Measurements from ENCODE around the gene RAP1GDS1.
"Not testable (repeated sequence)": the region's sequence is repeated elsewhere in the genome, so short reads cannot be mapped to it uniquely, and the experiment has no call there.

The RAP1GDS1 gene

GRCh38 chr4:98473046-98473445, 211.9 kb downstream of the RAP1GDS1 start:
- TF ChIP-seq CTCF (IDR thresholded peaks at IDR 0.05), result no peak
- no peak for TF ChIP-seq ZFX (IDR thresholded peaks at IDR 0.05; ENCODE audit: borderline replicate concordance)

GRCh38 chr4:98474408-98474844, 213.2 kb downstream of the RAP1GDS1 start:
- TF ChIP-seq CTCF (IDR thresholded peaks at IDR 0.05) (no peak), ZFX (IDR thresholded peaks at IDR 0.05; ENCODE audit: borderline replicate concordance) (no peak)
- H3K27ac ChIP-seq, result no peak overlapping the region

More at GRCh38 chr4:98473046-98473445, 211.9 kb downstream of the RAP1GDS1 start:
- no peak overlapping the region for H3K27ac ChIP-seq

GRCh38 chr4:98476891-98477290, 215.7 kb downstream of the RAP1GDS1 start:
- TF ChIP-seq ZFX (IDR thresholded peaks at IDR 0.05; ENCODE audit: borderline replicate concordance) (no peak), CTCF (IDR thresholded peaks at IDR 0.05) (no peak)
- no peak overlapping the region for H3K27ac ChIP-seq

GRCh38 chr4:98479590-98479989, 218.4 kb downstream of the RAP1GDS1 start:
- not testable (repeated sequence) for H3K27ac ChIP-seq

- TF ChIP-seq ZFX (IDR thresholded peaks at IDR 0.05; ENCODE audit: borderline replicate concordance) (no peak), CTCF (IDR thresholded peaks at IDR 0.05) (no peak)
Observed at GRCh38 chr4:98480535-98480934, 219.4 kb downstream of the RAP1GDS1 start.

GRCh38 chr4:98481167-98481566, 220.0 kb downstream of the RAP1GDS1 start:
- TF ChIP-seq CTCF (IDR thresholded peaks at IDR 0.05) (no peak), ZFX (IDR thresholded peaks at IDR 0.05; ENCODE audit: borderline replicate concordance) (no peak)
- no peak overlapping the region for H3K27ac ChIP-seq

More at GRCh38 chr4:98480535-98480934, 219.4 kb downstream of the RAP1GDS1 start:
- no peak overlapping the region for H3K27ac ChIP-seq

GRCh38 chr4:98482503-98482846, 221.3 kb downstream of the RAP1GDS1 start:
- TF ChIP-seq CTCF (IDR thresholded peaks at IDR 0.05), result no peak
- no peak for TF ChIP-seq ZFX (IDR thresholded peaks at IDR 0.05; ENCODE audit: borderline replicate concordance)
- no peak overlapping the region for H3K27ac ChIP-seq
